HG03039 (cell line): ENCODE results near the gene TFDP2.
"Not testable (repeated sequence)": the region's sequence is repeated elsewhere in the genome, so short reads cannot be mapped to it uniquely, and the experiment has no call there.

Experiments
- ATAC-seq: cut with Tn5 transposase; IDR thresholded peaks from one replicate; pipeline ENCODE4 v1.9.1; 2021; ENCODE audit warnings: mild to moderate bottlenecking, moderate library complexity; ENCODE audit not compliant: unreplicated experiment

The TFDP2 gene

GRCh38 chr3:141930801-141931200 lies 218.5 kb downstream of the TFDP2 start:
- no peak for ATAC-seq

GRCh38 chr3:141929341-141929995 lies 219.9 kb downstream of the TFDP2 start:
- ATAC-seq = no peak

GRCh38 chr3:141928631-141929270 lies 220.6 kb downstream of the TFDP2 start:
- ATAC-seq = no peak

GRCh38 chr3:141926929-141927328 lies 222.4 kb downstream of the TFDP2 start:
- ATAC-seq = no peak

- ATAC-seq = not testable (repeated sequence)
These were observed 223.7 kb downstream of the TFDP2 start for GRCh38 chr3:141925677-141926076.

- no peak for ATAC-seq
These were observed 228.0 kb downstream of the TFDP2 start for GRCh38 chr3:141921316-141921715.

- no peak for ATAC-seq
These were observed 228.6 kb downstream of the TFDP2 start for GRCh38 chr3:141920701-141921100.

- no peak for ATAC-seq
These were observed 233.6 kb downstream of the TFDP2 start for GRCh38 chr3:141915766-141916165.

- no peak for ATAC-seq
These were observed 234.3 kb downstream of the TFDP2 start for GRCh38 chr3:141915016-141915415.

- no peak for ATAC-seq
These were observed 235.0 kb downstream of the TFDP2 start for GRCh38 chr3:141914311-141914710.

- ATAC-seq = no peak
These were observed 236.1 kb downstream of the TFDP2 start for GRCh38 chr3:141913150-141913811.

- not testable (repeated sequence) for ATAC-seq
These were observed 239.4 kb downstream of the TFDP2 start for GRCh38 chr3:141909986-141910385.

GRCh38 chr3:141909408-141909807 lies 239.9 kb downstream of the TFDP2 start:
- no peak for ATAC-seq

- ATAC-seq = no peak
These were observed 244.2 kb downstream of the TFDP2 start for GRCh38 chr3:141905129-141905528.

- no peak for ATAC-seq
These were observed 245.1 kb downstream of the TFDP2 start for GRCh38 chr3:141904203-141904602.

- no peak for ATAC-seq
These were observed 247.4 kb downstream of the TFDP2 start for GRCh38 chr3:141901914-141902313.

- ATAC-seq = no peak
These were observed 249.0 kb downstream of the TFDP2 start for GRCh38 chr3:141900343-141900742.

- no peak for ATAC-seq
These were observed 250.4 kb downstream of the TFDP2 start for GRCh38 chr3:141898908-141899307.

- no peak for ATAC-seq
These were observed 253.6 kb downstream of the TFDP2 start for GRCh38 chr3:141895731-141896130.

GRCh38 chr3:141894524-141895176 lies 254.7 kb downstream of the TFDP2 start:
- ATAC-seq = no peak
